ENCODE measurements around the gene RETN. TPM values are rescaled to one million over a fixed set of nuclear protein-coding genes. Genes with fewer than 3 reads are reported as not detected.

The RETN gene
- total RNA-seq, 1 donor from 2014 or later, result 4.8 TPM

DNA sequence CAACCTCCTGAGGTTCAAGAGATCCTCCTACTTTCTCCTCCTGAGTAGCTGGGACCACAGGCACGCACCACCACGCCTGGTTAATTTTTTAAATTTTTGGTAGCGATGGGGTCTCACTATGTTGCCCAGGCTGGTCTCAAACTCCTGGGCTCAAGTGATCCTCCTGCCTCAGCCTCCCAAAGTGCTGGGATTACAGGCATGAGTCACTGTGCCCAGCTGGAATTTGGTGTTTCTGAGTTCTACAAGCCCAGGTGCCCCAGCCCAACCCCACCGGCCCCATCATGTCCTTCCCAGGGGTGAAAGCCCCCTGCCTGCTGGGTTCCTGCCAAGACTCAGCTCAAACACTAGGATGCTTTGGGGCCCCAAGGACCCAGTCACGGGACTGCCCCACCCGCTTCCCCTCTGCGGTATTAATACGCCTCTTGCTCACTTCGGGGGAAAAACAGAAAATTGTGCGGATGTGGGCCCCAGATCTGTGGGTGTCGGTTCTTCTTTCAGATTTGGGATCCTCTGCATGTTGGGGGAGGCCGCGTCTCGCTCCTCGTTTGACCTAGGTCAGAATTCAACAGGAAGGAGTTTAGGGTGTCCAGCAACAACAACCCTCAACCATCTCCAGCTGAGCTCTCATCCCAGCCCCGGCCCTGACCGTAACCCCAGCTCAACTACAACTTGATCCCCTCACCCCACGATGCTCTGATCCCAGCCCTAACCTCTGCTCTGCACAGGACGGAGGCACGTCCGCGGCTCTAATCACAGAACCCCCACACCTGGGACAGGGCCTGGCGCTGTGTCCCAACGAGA is 36.7 kb downstream of the RETN start:
- no peak for DNase-seq (ENCODE audit: low spot score)

GRCh38 chr19:7706188-7706954 is 37.5 kb downstream of the RETN start:
- DNase-seq (ENCODE audit: low spot score), result no peak

GRCh38 chr19:7706955-7707456 is 38.2 kb downstream of the RETN start:
- no peak for DNase-seq (ENCODE audit: low spot score)

- DNase-seq (ENCODE audit: low spot score), result no peak
These were observed 41.1 kb downstream of the RETN start for GRCh38 chr19:7709932-7710460.

DNA sequence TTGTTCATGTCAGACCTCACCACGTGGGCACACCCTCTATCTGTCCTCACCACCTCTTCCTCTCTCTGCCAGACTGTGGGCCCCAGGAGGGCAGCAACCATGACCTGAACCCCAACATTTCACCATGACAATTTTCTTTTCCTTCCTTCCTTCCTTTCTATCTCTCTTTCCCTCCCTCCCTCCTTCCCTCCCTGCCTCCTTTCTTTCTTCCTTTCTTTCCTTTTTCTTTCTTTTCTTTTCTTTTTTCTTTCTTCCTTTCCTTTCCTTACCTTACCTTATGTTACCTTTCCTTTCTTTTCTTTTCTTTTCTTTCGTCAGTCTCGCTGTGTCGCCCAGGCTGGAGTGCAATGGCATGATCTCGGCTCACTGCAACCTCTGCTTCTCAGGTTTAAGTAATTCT is 41.8 kb downstream of the RETN start:
- no peak for DNase-seq (ENCODE audit: low spot score)

- DNase-seq (ENCODE audit: low spot score), result no peak
These were observed 46.8 kb downstream of the RETN start for GRCh38 chr19:7715671-7716070.

DNA sequence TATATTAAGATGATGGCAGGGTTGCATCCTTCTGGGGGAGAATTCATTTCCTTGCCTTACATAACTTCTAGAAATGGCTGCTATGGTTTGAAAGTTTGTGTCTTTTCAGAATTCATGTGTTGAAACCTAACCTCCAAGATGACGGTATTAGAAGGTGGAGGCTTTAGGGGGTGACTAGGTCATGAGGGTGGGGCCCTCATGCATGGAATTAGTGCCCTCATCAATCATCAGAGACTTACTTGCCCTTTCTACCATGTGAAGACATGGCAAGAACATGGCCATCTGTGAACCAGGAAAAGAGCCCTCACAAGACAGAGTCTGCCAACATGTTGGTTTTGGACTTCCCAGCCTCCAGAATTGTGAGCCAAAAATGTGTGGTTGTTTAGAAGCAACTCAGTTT is 47.9 kb downstream of the RETN start:
- no peak for DNase-seq (ENCODE audit: low spot score)

DNA sequence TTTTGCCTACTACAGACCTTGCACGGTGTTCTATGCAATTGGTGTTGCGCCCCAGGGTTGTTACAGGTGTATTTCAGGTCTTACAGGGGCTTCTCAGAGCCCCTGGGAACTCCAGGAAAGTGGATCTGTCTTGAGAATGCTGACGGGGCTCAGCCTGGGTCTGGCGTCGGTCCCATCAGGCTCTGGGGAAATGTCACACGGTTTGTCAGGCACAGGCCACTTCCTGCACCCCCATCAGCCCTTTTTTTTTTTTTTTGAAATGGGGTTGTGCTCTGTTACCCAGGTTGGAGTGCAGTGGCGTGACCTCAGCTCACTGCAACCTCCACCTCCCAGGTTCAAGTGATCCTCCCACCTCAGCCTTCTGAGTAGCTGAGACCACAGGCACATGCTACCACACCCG is 49.8 kb downstream of the RETN start:
- no peak for DNase-seq (ENCODE audit: low spot score)

Other genes with a start within 250 kb of the RETN start
- 3.5 TPM for gene PEX11G, start 180.0 kb upstream of the RETN start, total RNA-seq
- gene ZNF358, start 152.9 kb upstream of the RETN start, total RNA-seq, result 59.1 TPM
- gene MCOLN1, start 146.4 kb upstream of the RETN start, total RNA-seq, result 55.5 TPM
- 84.8 TPM for gene PNPLA6, start 133.3 kb upstream of the RETN start, total RNA-seq
- 0.32 TPM for gene CAMSAP3, start 73.2 kb upstream of the RETN start, total RNA-seq
- 19.5 TPM for gene XAB2, start 39.5 kb upstream of the RETN start, total RNA-seq
- 98.6 TPM for gene PET100, start 39.3 kb upstream of the RETN start, total RNA-seq
- not detected for gene PCP2, start 35.3 kb upstream of the RETN start, total RNA-seq
- gene STXBP2, start 31.9 kb upstream of the RETN start, total RNA-seq, result 60.4 TPM
- 9.1 TPM for gene MCEMP1, start 8.0 kb downstream of the RETN start, total RNA-seq
- gene TRAPPC5, start 11.8 kb downstream of the RETN start, total RNA-seq, result 107 TPM
- gene FCER2, start 33.1 kb downstream of the RETN start, total RNA-seq, result 0.67 TPM
- 10.1 TPM for gene CLEC4G, start 63.1 kb downstream of the RETN start, total RNA-seq
- 63.5 TPM for gene CD209, start 78.5 kb downstream of the RETN start, total RNA-seq
- not detected for gene CLEC4M, start 94.2 kb downstream of the RETN start, total RNA-seq
- 15.4 TPM for gene EVI5L, start 161.2 kb downstream of the RETN start, total RNA-seq
- gene PRR36, start 205.3 kb downstream of the RETN start, total RNA-seq, result not detected
- gene LRRC8E, start 219.5 kb downstream of the RETN start, total RNA-seq, result 1.8 TPM
- 26.7 TPM for gene MAP2K7, start 234.8 kb downstream of the RETN start, total RNA-seq
- not detected for gene TGFBR3L, start 245.8 kb downstream of the RETN start, total RNA-seq

Data from mesenteric fat pad (tissue), 1 donor.